Measurements from ENCODE around the gene ALOX15B.
"Not testable (repeated sequence)": the region's sequence is repeated elsewhere in the genome, so short reads cannot be mapped to it uniquely, and the experiment has no call there.

Gene ALOX15B

DNA sequence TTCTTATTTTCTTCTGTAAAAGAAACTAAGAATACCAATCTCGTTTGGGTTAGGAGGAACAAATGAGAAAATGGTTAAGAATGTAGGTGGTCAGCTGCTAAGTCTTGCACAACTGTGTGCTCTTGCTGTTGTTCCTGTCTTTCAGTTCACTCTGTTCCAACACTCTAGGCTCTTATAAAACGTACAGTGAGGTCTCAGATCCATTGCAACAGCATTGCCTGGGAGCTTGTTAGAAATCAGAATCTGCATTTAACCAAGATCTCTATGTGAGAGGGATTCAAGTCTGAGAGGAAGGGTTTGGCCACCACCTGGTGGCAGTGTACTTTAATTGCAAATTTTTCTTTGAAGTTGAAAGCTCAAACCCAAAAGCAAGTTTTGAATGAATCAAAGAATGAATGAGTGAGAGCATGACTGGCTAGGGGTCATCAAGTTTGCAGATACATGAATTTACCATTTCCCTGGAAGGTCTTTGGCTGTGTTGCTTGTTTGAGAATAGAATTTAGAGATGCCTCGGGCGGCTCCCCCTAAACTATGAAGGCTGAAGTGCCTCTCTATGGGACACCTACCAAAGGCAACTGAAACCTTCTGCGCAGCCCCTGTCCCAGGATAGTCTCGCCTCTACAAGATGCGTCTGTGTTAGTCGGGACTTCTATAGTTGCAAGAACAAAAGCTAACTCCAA is 2.5 kb downstream of the ALOX15B start:
- no peak for DNase-seq

DNA sequence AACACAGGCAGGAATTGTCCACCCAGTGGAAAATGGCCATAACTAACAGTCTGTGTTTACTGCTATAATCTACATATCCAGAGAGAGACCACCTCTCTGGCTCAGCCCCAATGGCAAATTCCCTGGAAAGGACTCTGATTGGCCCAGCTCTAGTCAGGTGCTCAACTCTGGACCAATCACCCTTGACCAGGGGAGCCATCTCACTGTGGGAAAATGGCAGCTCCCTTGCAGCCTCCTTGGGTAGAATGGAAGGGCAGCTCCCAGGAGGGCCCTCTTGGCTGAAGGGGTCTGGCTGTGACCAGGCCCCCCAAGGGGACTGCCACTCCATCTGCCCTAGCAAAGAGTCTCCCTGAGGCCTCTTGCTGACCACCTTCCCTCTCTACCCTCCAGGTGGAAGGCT is 3.1 kb downstream of the ALOX15B start:
- no peak for DNase-seq

DNA sequence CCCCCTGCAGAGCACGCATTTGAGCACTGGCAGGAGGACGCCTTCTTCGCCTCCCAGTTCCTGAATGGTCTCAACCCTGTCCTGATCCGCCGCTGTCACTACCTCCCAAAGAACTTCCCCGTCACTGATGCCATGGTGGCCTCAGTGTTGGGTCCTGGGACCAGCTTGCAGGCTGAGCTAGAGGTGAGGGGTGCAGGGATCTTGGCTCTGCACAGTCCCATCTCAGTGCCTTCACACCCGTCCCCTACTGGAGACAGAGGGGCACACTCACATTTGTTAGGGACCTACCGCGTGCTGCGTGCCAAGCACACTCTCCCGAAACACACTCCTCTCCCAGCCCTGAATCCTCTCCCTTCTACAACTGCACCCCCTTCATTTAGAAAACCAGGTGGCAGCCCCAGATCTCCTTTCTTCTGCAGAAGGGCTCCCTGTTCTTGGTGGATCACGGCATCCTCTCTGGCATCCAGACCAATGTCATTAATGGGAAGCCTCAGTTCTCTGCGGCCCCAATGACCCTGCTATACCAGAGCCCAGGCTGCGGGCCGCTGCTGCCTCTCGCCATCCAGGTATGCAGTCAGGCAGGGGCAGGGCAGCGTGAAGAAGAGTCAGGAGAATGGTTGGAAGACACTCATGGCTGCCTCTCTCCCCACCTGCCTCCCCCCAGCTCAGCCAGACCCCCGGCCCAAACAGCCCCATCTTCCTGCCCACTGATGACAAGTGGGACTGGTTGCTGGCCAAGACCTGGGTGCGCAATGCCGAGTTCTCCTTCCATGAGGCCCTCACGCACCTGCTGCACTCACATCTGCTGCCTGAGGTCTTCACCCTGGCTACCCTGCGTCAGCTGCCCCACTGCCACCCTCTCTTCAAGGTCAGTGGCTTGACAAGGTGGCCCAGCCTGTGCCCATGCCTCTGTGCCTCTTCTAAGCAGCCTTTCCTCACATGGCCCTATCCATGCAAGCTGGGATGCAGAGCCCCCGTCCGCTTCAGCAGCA is 6.3 kb downstream of the ALOX15B start:
- DNase-seq: no peak

DNA sequence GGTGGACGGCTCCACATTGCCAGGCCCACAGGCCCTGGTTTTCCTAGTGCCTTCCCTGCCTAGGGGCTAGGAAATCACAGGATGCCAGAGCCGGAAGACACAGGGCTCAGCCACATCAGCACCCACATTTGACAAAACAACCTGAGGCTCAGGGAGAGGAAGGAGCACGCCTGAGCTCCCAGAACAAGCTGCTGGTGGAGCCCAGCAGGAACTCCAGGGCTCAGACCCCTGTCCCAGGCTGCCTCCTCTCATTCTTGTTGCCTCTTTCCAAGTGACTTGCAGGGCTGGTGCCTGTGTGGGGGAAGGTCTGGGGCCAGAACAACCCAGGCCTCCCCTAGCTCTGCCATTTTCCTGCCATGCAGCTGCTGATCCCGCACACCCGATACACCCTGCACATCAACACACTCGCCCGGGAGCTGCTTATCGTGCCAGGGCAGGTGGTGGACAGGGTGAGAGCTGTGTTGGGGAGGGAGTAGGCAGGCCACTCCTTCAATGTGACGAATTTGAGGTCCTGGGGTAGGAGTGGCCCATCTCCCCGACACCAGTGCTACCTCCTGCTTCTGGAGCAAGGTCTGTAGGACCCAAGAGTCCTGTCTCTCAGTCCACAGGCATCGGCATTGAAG is 7.6 kb downstream of the ALOX15B start:
- DNase-seq: no peak

DNA sequence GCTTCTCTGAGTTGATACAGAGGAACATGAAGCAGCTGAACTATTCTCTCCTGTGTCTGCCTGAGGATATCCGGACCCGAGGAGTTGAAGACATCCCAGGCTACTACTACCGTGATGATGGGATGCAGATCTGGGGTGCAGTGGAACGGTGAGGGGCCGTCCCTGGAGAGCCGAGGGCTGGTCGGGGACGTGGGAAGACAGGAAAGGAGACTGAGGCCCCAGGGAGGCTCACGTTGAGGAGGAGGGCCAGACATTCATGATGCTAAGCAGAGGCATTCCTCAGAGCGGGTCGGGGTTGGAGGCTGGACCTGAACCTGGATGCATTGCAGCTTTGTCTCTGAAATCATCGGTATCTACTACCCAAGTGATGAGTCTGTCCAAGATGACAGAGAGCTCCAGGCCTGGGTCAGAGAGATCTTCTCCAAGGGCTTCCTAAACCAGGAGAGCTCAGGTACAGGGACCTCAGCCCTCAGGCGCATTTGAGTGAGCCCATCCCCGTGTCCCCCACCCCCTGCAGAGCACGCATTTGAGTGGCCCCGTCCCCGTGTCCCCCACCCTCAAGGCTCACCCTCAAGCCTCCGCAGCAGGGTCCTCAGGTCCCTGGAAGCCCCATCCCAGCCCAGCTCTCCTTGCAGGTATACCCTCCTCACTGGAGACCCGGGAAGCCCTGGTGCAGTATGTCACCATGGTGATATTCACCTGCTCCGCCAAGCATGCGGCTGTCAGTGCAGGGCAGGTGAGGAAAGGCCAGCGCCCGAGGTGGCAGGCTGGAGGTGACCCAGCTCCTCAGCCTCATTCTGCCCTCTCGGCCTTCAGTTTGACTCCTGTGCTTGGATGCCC is 8.3 kb downstream of the ALOX15B start:
- no peak for DNase-seq

DNA sequence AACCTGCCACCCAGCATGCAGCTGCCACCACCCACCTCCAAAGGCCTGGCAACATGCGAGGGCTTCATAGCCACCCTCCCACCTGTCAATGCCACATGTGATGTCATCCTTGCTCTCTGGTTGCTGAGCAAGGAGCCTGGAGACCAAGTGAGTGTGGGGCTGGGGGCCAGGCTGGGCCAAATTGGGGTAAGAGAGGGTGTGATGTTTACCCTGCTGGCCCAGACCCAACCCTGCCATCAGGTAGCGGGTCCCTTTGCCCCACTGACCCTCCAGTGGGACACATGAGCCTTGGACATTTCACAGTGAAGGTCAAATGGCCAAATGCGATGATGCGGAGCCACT is 8.9 kb downstream of the ALOX15B start:
- no peak for DNase-seq

DNA sequence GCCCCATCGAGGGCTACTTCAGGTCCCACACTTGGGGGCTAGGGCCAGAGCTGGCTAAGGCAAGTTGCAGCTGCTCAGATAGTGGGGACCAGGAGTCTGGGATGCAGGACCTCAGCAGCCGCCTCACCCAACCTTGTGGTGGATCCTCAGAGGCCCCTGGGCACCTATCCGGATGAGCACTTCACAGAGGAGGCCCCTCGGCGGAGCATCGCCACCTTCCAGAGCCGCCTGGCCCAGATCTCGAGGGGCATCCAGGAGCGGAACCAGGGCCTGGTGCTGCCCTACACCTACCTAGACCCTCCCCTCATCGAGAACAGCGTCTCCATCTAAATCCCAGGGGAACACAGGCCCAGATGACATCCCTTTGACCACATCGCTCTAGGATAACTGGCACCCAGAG is 9.4 kb downstream of the ALOX15B start:
- DNase-seq: no peak

DNA sequence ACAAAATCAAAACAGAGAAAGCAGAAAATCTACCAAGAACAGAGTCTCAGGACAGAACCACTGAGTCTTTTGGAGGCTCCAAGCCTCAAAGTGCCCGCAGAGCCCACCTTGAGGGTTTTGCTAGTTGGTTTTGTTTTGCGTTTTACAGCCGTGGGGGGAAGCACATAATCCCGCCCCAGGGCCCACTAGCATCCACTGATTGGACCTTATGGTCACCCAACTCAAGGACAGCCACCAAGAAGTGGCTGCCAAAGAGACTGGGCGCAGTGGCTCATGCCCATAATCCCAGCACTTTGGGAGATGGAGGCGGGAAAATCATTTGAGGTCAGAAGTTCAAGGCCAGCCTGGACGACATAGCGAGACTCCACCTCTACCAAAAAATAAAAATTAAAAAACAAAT is 9.9 kb downstream of the ALOX15B start:
- no peak for DNase-seq

DNA sequence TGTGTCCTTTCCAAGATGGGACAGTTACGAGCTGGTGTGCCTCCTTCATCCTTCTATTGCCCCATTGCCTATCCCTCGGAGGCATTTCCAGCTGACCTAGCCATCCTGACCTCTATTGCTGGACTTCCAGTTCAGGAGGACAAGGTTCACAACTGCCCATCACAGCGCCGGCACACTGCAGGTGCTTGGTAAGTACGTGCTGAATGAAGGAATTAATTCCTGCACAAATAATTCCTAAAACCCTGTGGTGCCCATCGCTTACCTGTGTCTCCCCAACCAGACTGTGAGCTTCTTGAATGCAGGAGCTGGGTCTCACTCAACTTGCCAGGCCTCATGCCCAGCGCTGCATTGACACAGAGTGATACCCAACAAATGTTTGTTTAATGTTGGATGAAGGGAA is 13.0 kb downstream of the ALOX15B start:
- DNase-seq: no peak

DNA sequence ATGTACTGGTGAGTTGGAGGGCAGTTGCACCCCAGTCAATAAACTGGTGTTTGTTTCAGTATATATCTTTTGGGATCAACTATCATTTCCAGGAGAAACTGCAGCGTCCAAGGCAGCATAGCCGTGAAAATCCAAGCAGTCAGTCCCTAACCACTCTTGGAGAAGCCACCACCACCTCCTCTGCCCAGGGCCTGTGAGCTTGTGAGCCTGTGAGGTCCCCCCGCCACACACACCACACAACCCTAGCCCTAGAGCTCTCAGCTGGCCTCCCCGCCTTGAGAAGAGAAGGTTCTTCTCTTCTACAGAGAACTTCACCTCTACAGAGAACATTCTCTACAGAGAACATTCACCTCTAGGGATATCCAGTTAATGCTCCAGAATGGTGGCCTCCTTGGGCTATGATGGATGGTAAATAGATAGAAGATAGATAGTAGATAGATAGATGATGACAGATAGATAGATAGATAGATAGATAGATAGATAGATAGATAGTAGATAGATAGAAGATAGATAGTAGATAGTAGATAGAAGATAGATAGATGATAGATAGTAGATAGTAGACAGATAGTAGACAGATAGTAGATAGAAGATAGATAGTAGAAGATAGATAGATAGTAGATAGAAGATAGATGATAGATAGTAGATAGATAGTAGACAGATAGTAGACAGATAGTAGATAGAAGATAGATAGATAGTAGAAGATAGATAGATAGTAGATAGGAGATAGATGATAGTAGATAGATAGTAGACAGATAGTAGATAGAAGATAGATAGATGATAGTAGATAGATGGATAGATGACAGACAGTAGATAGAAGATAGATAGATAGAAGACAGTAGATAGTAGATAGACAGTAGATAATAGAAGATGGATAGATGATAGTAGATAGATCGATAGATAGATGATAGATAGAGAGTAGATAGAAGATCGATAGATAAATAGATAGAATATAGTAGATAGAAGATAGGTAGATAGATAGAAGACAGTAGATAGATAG is 13.7 kb downstream of the ALOX15B start:
- no peak for DNase-seq

DNA sequence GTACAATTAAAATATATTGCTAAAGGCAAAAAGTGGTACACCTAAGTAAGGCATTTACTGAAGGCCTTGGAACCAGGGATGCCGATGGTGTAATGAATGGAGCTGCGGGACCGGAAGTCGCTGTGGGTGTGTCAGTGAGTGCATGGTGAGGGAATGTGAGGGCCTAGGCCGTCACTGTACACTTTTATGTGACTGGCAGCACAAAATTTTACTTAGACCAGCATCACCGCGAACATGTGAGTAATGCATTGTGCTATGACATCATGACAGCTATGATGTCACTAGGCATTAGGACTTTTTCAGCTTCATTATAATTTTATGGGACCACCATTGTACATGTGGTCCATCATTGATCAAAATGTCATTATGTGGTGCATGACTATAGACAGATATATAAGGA is 14.7 kb downstream of the ALOX15B start:
- DNase-seq: no peak

DNA sequence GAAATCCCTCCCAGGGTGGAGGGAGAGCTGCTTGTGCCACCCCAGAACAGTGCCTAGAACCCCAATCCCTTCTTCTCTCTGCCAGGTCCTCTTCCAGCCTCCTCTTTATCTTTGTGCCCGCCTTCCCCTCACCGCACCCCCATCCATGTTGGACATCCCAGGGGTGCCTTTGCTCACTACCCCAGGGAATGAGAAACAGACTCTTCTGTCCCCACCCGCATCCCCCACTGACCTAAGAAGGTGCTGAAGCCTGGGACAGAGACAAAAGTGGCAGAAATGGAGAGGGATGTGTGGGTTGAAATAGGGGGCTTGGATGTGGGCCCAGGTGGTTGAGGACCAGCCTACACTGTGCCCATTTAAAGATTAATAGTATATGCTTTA is 17.0 kb downstream of the ALOX15B start:
- DNase-seq: no peak

DNA sequence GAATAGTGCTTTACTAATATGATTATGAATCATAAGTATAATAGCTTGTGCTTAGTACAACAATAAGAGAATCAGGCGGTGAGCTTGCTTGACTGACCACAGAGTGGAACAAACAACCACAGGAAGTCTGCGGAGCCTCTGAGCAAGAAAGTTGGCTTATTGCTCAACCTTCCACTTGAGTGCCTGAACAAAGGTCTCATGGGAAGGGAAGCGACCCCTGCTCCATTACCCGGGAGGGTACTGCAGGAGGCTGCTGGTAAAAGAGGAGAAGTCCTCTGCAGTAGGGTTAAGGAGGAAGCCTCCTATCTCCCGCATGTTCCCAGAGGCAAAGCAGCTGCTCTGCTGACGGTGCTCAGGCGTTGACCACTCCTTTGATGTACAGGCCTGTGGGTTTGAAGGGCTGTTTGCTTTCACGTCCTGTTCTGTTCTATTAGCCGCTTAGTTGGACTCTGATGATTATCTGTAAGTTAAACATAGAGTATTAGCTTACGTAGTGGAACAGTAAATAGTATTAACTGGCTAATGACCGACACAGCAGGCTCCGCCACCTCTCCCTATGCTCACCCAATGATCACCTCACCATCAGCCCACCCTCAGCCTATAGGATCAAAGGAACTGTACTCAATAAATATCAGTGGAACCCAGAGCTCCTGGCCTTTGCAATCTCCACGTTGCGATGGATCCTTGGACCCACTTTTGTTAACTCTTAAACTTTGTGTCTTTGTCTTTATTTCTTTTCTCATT is 17.5 kb downstream of the ALOX15B start:
- no peak for DNase-seq

DNA sequence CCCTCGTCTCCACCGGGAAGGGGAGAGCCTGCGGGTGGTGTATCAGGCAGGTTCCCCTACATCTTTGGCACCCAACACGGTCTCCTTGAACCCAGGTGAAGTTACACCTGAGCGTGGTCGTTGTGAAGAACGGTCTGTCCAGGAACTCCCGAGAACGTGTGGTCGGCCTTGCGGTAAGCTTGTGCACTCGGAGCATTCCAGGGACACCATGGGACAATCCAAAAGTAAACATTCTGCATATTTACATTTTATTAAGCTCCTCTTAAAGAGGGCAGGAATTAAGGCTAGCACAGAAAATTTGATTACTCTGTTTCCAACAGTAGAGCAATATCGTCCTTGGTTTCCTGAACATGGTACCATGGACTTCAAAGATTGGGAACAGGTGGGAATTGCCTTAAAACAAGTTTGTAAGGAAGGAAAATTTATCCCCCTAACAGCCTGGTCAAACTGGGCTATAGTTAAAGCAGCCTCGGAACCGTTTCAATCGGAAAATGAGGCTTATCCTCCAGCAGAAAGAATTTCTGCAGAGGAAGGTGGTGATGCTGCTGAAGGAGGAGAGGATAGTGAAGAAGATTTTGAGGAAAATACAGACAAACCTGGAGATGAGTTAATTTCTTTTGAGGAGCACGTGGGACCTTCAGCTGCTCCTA is 18.2 kb downstream of the ALOX15B start:
- no peak for DNase-seq

DNA sequence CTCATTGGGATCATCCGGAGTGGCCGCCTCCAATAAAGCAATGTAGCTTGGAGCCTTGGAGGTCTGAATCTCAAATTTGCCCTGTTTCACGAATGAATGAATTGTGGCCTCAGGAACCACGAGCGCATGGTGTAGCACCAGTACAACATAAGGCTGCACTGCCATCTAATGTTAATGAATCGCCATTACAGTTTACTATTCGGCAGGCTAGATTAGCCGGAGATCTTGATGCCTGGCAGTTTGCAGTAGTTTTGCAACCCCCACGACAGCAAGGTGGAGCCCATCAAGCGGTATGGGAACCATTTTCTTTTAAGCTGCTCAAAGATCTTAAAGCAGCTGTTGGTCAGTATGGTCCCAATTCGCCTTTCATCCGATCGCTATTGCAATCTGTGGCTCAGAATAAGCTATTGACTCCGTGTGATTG is 18.8 kb downstream of the ALOX15B start:
- no peak for DNase-seq

DNA sequence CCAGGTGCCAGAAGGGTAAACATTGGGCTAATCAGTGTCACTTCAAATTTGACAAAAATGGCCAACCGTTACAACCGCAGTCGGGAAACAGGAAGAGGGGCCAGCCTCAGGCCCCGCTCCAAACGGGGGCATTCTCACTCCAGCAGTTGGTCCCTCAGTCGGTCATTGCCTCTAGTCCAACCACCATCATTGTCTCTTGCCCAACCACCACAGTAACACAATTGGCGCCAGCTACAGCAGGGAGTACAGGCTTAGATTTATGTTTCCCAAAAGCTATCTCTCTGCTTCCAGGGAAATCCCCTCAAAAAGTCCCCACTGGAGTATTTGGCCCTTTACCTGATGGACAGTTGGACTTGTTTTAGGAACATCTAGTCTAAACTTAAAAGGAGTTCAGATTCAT is 20.3 kb downstream of the ALOX15B start:
- DNase-seq: no peak

DNA sequence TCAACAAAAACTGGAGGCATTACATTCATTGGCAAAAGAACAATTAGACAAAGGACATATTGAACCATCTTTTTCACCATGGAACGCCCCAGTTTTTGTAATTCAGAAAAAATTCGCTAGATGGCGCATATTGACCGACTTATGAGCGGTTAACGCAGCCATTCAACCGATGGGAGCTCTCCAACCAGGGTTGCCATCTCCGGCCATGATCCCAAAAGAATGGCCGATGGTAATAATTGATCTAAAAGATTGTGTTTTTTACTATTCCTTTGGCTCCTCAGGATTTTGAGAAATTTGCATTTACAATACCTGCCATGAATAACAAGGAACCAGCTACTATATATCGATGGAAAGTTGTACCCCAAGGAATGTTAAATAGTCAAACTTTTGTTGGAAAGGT is 21.4 kb downstream of the ALOX15B start:
- DNase-seq: peak; percentile 31 to 32

DNA sequence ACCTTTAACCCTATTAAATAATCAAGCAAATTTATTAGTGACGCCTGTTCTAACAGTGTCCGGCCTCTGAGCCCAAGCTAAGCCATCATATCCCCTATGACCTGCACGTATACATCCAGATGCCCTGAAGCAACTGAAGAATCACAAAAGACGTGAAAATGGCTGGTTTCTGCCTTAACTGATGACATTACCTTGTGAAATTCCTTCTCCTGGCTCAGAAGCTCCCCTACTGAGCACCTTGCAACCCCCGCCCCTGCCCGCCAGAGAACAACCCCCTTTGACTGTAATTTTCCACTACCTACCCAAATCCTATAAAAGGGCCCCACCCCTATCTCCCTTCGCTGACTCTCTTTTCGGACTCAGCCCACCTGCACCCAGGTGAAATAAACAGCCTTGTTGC is 23.0 kb downstream of the ALOX15B start:
- DNase-seq: not testable (repeated sequence)

DNA sequence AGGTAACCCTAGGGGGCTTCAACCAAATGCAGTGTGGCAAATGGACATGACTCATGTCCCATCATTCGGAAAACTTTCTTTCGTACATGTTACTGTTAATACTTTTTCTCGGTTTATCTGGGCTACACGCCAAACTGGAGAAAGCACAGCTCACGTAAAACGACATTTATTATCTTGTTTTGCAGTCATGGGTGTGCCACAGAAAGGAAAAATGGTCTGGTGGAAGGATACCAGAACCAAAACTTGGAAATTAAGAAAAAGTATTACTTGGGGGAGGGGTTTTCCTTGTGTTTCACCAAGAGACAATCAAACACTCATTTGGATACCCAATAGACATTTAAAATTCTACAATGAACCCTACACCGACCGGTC is 23.6 kb downstream of the ALOX15B start:
- no peak for DNase-seq

DNA sequence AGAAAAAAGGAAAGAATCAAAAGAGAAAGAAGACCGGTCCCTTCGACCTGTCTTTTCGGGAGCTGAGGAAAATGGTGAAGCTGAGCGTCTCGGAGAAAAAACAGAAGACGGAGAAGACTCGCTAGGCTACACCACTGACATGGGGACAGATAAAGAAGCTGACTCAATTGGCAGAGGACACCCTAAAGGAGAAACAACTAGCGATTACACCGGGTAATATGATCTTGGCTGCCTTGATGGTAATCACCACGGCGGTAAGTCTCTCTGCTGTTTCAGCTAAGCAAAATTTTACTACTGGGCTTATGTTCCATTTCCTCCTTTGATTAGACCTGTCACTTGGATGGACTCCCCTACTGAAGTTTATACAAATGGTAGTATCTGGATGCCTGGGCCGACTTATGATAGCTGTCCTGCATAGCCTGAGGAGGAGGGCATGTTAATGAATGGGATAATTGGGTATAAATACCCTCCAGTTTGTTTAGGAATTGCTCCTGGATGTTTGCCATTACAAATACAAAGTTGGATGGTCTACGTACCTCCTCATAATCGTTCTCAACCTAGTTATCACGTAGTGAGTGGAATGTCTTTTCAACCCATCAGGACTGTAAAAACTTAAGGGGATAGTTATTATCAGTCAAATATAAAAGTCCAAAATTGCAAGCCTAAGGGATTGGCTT is 24.1 kb downstream of the ALOX15B start:
- DNase-seq: no peak

Data from NCI-H187 (cell line).